Panc1 (cell line): ENCODE data around the gene NCKAP5.

Experiments
- CTCF ChIP-seq: fragments of 450-650 bp; IDR thresholded peaks from 2 replicates; pipeline ENCODE4 v1.5.1; 2017; ENCODE audit warnings: mild to moderate bottlenecking
- POLR2AphosphoS5 ChIP-seq: IDR thresholded peaks from 2 replicates; pipeline ENCODE4 v1.6.1; 2012; ENCODE audit warnings: mild to moderate bottlenecking, low read depth, low read length, moderate library complexity

GRCh38 chr2:132936261-132936660 is 632.0 kb downstream of the NCKAP5 start:
- no peak for TF ChIP-seq CTCF
- TF ChIP-seq POLR2AphosphoS5: no peak
